Ovary (tissue), 9 donors: ENCODE data around the gene TCP11L1. TPM values are rescaled to one million over a fixed set of nuclear protein-coding genes. Genes with fewer than 3 reads are reported as not detected.
"Not testable (repeated sequence)": the region's sequence is repeated elsewhere in the genome, so short reads cannot be mapped to it uniquely, and the experiment has no call there.

Experiments
- DNase-seq, 5 donors: peaks; one replicate each; pipeline ENCODE4 v3.0.0-alpha.2; 2019 to 2020
- H3K27ac ChIP-seq, 2 donors: fragments of 200-600 bp; one replicate each; pipeline versions ENCODE4 v1.5.1 to v1.8.0; 2019 to 2022
- H3K27me3 ChIP-seq: fragments of 200-600 bp; one replicate; pipeline ENCODE4 v1.8.0; 2022
- H3K36me3 ChIP-seq: fragments of 200-600 bp; sonication (generic); one replicate; pipeline ENCODE4 v1.5.1; 2019
- H3K4me1 ChIP-seq: one replicate; pipeline ENCODE4 v1.8.1; 2013; ENCODE audit warnings: mild to moderate bottlenecking, moderate library complexity; ENCODE audit not compliant: insufficient read depth
- H3K4me3 ChIP-seq: fragments of 200-600 bp; sonication (generic); one replicate; pipeline ENCODE4 v1.5.1; 2017
- H3K9me3 ChIP-seq, 2 donors: fragments of 200-600 bp in 1 of 2; sonication (generic) in 1 of 2; one replicate each; pipeline versions ENCODE4 v1.5.1 to v1.8.1; 2013 to 2019; ENCODE audit warnings: mild to moderate bottlenecking in 1 of 2, moderate library complexity in 1 of 2
- CTCF ChIP-seq, 3 donors: fragments of 450-650 bp in 2 of 3; fragments of 200-600 bp in 1 of 3; IDR thresholded peaks; one replicate each; pipeline versions ENCODE4 v1.5.1 to v1.8.0; 2016 to 2022; ENCODE audit warnings: antibody characterized with exemption in 3 of 3, mild to moderate bottlenecking in 1 of 3
- EP300 ChIP-seq: sonication (generic); formaldehyde crosslinking; IDR thresholded peaks from one replicate; pipeline ENCODE4 v1.6.1; 2017; ENCODE audit warnings: antibody characterized with exemption
- POLR2A ChIP-seq: fragments of 450-650 bp; IDR thresholded peaks from one replicate; pipeline ENCODE4 v1.6.1; 2017; ENCODE audit warnings: antibody characterized with exemption, mild to moderate bottlenecking, moderate library complexity
- WGBS, 3 donors: extraction: QIAGEN DNeasy Blood & Tissue Kit in 1 of 3; methylation state at CpG; one replicate each; pipeline versions ENCODE4 v1.1.5 to v1.1.7; 2013 to 2017; 5-methylcytosine and 5-hydroxymethylcytosine counted together
- intact Hi-C, 4 donors: fragments of 100-400 bp; cut with DNase I; formaldehyde crosslinking; loops; one replicate each; pipeline versions ENCODE4 v1.11.0 to v1.15.1; 2022 to 2023
- polyA plus RNA-seq, 2 donors: library from polyadenylated mRNA; stranded (reverse); fragments of 200-250 nt in 1 of 2; fragments of 350-450 nt in 1 of 2; fragmentation: Illumina TruSeq in 1 of 2; extraction: RNeasy Lipid Tissue Mini Kit (QIAGEN cat#74804) in 1 of 2; gene quantifications; one replicate each; pipeline ENCODE4 v1.2.3, GENCODE V29; 2013 to 2014
- small RNA-seq: library from RNA; depleted of rRNA; stranded (forward); fragments of <200 nt; gene quantifications from one replicate; pipeline ENCODE3, GENCODE V24; 2016
- total RNA-seq, 7 donors: library from RNA; depleted of rRNA in 2 of 7; stranded (reverse); fragments of >200 nt in 2 of 7; fragmentation: NEBNext Ultra II Directional in 3 of 7; extraction: Animal tissue kit (Norgen Biotek cat#: 25700) in 3 of 7; gene quantifications; one replicate each; pipeline versions ENCODE4 v1.1.0 to v1.2.4, GENCODE V29; 2016 to 2023
- donor health status: DM: no; HTN: no; CAD: no; lungs with moderate emphysema.
- donor health status: DM: no; HTN: no; CAD: no.
- donor health status: Bipolar disorder and iron deficiency.
- donor health status: DM: yes; HTN: yes; CAD: no.
- donor health status: DM: no; HTN: no; CAD: no.
- donor health status: DM: yes; HTN: yes; CAD: no.

TCP11L1 gene
- total and polyA plus RNA-seq, 9 donors = 4.4 to 23.4 (median 14.3) TPM

GRCh38 chr11:33110083-33110482, 70.7 kb downstream of the TCP11L1 start:
- intact Hi-C loops = no loop called here
- 9 to 27% (median 10%) methylated on average over 1 of the region's 1 CpG for WGBS, 3 donors
- Histone ChIP-seq H3K9me3 (no peaks in the 10 kb centered on the region), H3K27ac (no peak overlapping the region), H3K4me1 (peaks cover 2% of the 10 kb centered on the region), H3K27me3 (no peaks in the 10 kb centered on the region), H3K36me3 (no peaks in the 10 kb centered on the region), H3K4me3 (no peak overlapping the region)
- no peak for DNase-seq
- TF ChIP-seq POLR2A (no peak), CTCF (IDR thresholded peaks at IDR 0.05) (no peak), EP300 (no peak)

- no peaks in the 10 kb centered on the region for H3K9me3 ChIP-seq
- H3K4me3 ChIP-seq = no peak overlapping the region
- H3K27ac ChIP-seq = no peak overlapping the region
- H3K36me3 ChIP-seq = no peaks in the 10 kb centered on the region
- intact Hi-C loops = no loop called here
- TF ChIP-seq CTCF (IDR thresholded peaks at IDR 0.05) (no peak), POLR2A (no peak), EP300 (no peak)
- no peaks in the 10 kb centered on the region for H3K4me1 ChIP-seq
- H3K27me3 ChIP-seq = no peaks in the 10 kb centered on the region
- no peak for DNase-seq
Observed at GRCh38 chr11:33116535-33116934, 77.2 kb downstream of the TCP11L1 start.

- WGBS, 3 donors = 48 to 81% (median 80%) methylated on average over 1 of the region's 1 CpG
- not testable (repeated sequence) for H3K27me3 ChIP-seq
Observed at GRCh38 chr11:33122696-33123095, 83.3 kb downstream of the TCP11L1 start.

More at GRCh38 chr11:33122696-33123095, 83.3 kb downstream of the TCP11L1 start:
- H3K27ac ChIP-seq, H3K4me3 ChIP-seq, H3K4me1 ChIP-seq, H3K36me3 ChIP-seq, DNase-seq, intact Hi-C loops, H3K9me3 ChIP-seq: not testable (repeated sequence)

Small RNA genes lying within 50 kb of the gene (small RNA-seq; reads per million reads assigned to genes)
- gene RF00019 = not detected

Other genes with a start within 250 kb of the TCP11L1 start
- gene CCDC73, start 244.9 kb upstream of the TCP11L1 start, total RNA-seq = 1 to 10 TPM in 3 of 7 donors, under 1 TPM in 4; 0.23 to 1.6 (median 0.98) TPM
- gene CCDC73, start 244.9 kb upstream of the TCP11L1 start, polyA plus RNA-seq = 1 to 10 TPM in 1 of 2 donors, under 1 TPM in 1; 0.28 to 1.5 TPM
- 1 to 10 TPM in 2 of 7 donors, under 1 TPM in 5; 0.20 to 6.5 (median 0.48) TPM for gene PRRG4, start 209.6 kb upstream of the TCP11L1 start, total RNA-seq
- gene PRRG4, start 209.6 kb upstream of the TCP11L1 start, polyA plus RNA-seq = 1 to 10 TPM in 1 of 2 donors, under 1 TPM in 1; 0.17 to 1.1 TPM
- gene QSER1, start 146.8 kb upstream of the TCP11L1 start, total RNA-seq = 10 to 100 TPM; 30.1 to 50.1 (median 40.2) TPM
- 10 to 100 TPM in 1 of 2 donors, 1 to 10 TPM in 1; 7.4 to 17.6 TPM for gene QSER1, start 146.8 kb upstream of the TCP11L1 start, polyA plus RNA-seq
- 1 to 10 TPM in 6 of 7 donors, under 1 TPM in 1; 0.69 to 3.2 (median 2.0) TPM for gene DEPDC7, start 23.7 kb upstream of the TCP11L1 start, total RNA-seq
- 1 to 10 TPM in 1 of 2 donors, under 1 TPM in 1; 0.98 to 1.6 TPM for gene DEPDC7, start 23.7 kb upstream of the TCP11L1 start, polyA plus RNA-seq
- 10 to 100 TPM in 6 of 7 donors, 1 to 10 TPM in 1; 7.4 to 28.8 (median 24.8) TPM for gene CSTF3, start 121.9 kb downstream of the TCP11L1 start, total RNA-seq
- 10 to 100 TPM; 13.4 to 23.7 TPM for gene CSTF3, start 121.9 kb downstream of the TCP11L1 start, polyA plus RNA-seq
- 100 to 1,000 TPM; 148 to 252 (median 182) TPM for gene HIPK3, start 217.8 kb downstream of the TCP11L1 start, total RNA-seq
- gene HIPK3, start 217.8 kb downstream of the TCP11L1 start, polyA plus RNA-seq = 10 to 100 TPM; 28.0 to 33.2 TPM